K562 (cell line): ENCODE data around the gene RBPJ. TPM values are rescaled to one million over a fixed set of nuclear protein-coding genes. Genes with fewer than 3 reads are reported as not detected.

Experiments
- ATAC-seq: fragments of 200-7000 bp; cut with Tn5 transposase; 3 replicates; pipeline ENCODE4 v1.9.1; 2020; ENCODE audit warnings: moderate library complexity
- BruUV-seq: library from RNA; stranded (reverse); fragments of 400-500 nt; replicated peaks from 2 replicates; lab custom pipeline; 2021; lab: Mats Ljungman, UMichigan
- CTCF ChIA-PET: fragments of 300-600 bp; formaldehyde crosslinking; extraction: SDS; loops from one replicate; lab custom pipeline; 2021; ENCODE audit warnings: low intra/inter-chr PET ratio; lab: Yijun Ruan, JAX
- POLR2A ChIA-PET: fragments of 300-600, 350-650 bp; sonication (Branson Sonifier 250); formaldehyde crosslinking; extraction: SDS; loops from one replicate; lab custom pipeline; 2021; ENCODE audit warnings: antibody characterized with exemption, inconsistent platforms; lab: Yijun Ruan, JAX
- DNase-seq, 4 experiments: peaks; one replicate each; pipeline versions ENCODE4 v3.0.0 to v3.0.0-alpha.2; 2011 to 2018; ENCODE audit warnings: low spot score in 3 of 4, mixed read lengths in 3 of 4; ENCODE audit errors: extremely low read depth in 1 of 4
- FAIRE-seq: peaks from 2 replicates; lab custom pipeline; 2011; peaks lifted over from hg19 to GRCh38; lab: Jason Lieb, UNC
- H2AFZ ChIP-seq: 2 replicates; pipeline ENCODE4 v1.6.0; 2011; ENCODE audit warnings: low read depth, low read length, control low read depth, inconsistent platforms
- H3K27ac ChIP-seq: fragments of 200-600 bp; 3 replicates; pipeline ENCODE4 v1.8.0; 2011; ENCODE audit warnings: low read depth, mild to moderate bottlenecking, control low read depth, inconsistent platforms, low read length, moderate library complexity, mixed read lengths; ENCODE audit errors: extremely low read depth
- H3K27me3 ChIP-seq, 2 experiments: fragments of 300-600 bp in 1 of 2; 2 replicates in 1 of 2; 3 replicates in 1 of 2; pipeline versions ENCODE4 v1.6.0 to v1.8.0; 2011; ENCODE audit warnings: inconsistent platforms in 2 of 2, low read length in 2 of 2, mild to moderate bottlenecking in 1 of 2, mixed read lengths in 1 of 2, moderate library complexity in 1 of 2; ENCODE audit not compliant: control insufficient read depth in 2 of 2, insufficient read depth in 2 of 2
- H3K36me3 ChIP-seq: fragments of 300-600 bp; 3 replicates; pipeline ENCODE4 v1.8.0; 2011; ENCODE audit warnings: mild to moderate bottlenecking, low read length, inconsistent platforms; ENCODE audit not compliant: control insufficient read depth, insufficient read depth
- H3K4me1 ChIP-seq, 2 experiments: fragments of 200-600 bp in 1 of 2; replicated peaks in 1 of 2; 2 replicates in 1 of 2; 3 replicates in 1 of 2; pipeline versions ENCODE4 v1.5.1 to v1.8.0; 2011; ENCODE audit warnings: inconsistent platforms in 2 of 2, low read length in 2 of 2, mild to moderate bottlenecking in 1 of 2, mixed read lengths in 1 of 2, moderate library complexity in 1 of 2; ENCODE audit not compliant: control insufficient read depth in 2 of 2, insufficient read depth in 2 of 2
- H3K4me2 ChIP-seq: 2 replicates; pipeline ENCODE4 v1.6.1; 2011; ENCODE audit warnings: low read length, control low read depth, inconsistent platforms, mixed read lengths; ENCODE audit not compliant: insufficient read depth
- H3K4me3 ChIP-seq: fragments of 200-600 bp; sonication (generic), shearing (Covaris generic); 2 replicates; pipeline ENCODE4 v1.5.1; 2016; ENCODE audit warnings: control low read depth, inconsistent platforms
- H3K79me2 ChIP-seq: fragments of 200-600 bp; 3 replicates; pipeline ENCODE4 v1.8.0; 2011; ENCODE audit warnings: low read length, inconsistent platforms; ENCODE audit not compliant: control insufficient read depth, insufficient read depth
- H3K9ac ChIP-seq, 2 experiments: 2 replicates each; pipeline versions ENCODE4 v1.6.0 to v1.6.1; 2011; ENCODE audit warnings: low read depth in 2 of 2, low read length in 2 of 2, control low read depth in 1 of 2, inconsistent platforms in 1 of 2, mild to moderate bottlenecking in 1 of 2, mixed read lengths in 1 of 2; ENCODE audit not compliant: insufficient read depth in 1 of 2
- H3K9me1 ChIP-seq: one replicate; pipeline ENCODE4 v1.6.0; 2011; ENCODE audit warnings: inconsistent platforms, mild to moderate bottlenecking, low read length, moderate library complexity; ENCODE audit not compliant: control insufficient read depth, insufficient read depth
- H3K9me3 ChIP-seq: replicated peaks from 2 replicates; pipeline ENCODE4 v1.5.1; 2011; ENCODE audit warnings: low read depth, low read length, inconsistent platforms; ENCODE audit not compliant: control insufficient read depth, insufficient read depth
- H4K20me1 ChIP-seq: replicated peaks from 2 replicates; pipeline ENCODE4 v1.6.1; 2011; ENCODE audit warnings: low read length, inconsistent platforms, mixed read lengths; ENCODE audit not compliant: control insufficient read depth, insufficient read depth
- ADNP ChIP-seq: fragments of 200-800 bp; sonication (Bioruptor generic); IDR thresholded peaks from 2 replicates; pipeline ENCODE4 v1.6.1; 2016; ENCODE audit warnings: missing genetic modification characterization, missing compliant biosample characterization
- ARHGAP35 ChIP-seq: fragments of 450-650 bp; IDR thresholded peaks from 2 replicates; pipeline ENCODE4 v1.6.1; 2018; ENCODE audit not compliant: partially characterized antibody
- BCOR ChIP-seq: fragments of 450-650 bp; IDR thresholded peaks from 2 replicates; pipeline ENCODE4 v1.6.1; 2016
- MEF2D ChIP-seq: conservative IDR thresholded peaks from 2 replicates; pipeline ENCODE4 v1.6.1; 2016; ENCODE audit warnings: low read depth, missing genetic modification characterization, missing compliant biosample characterization
- PCBP1 ChIP-seq: fragments of 200-400 bp; formaldehyde crosslinking; IDR thresholded peaks from 2 replicates; pipeline ENCODE4 v1.6.1; 2018; ENCODE audit warnings: mild to moderate bottlenecking, low read depth, low read length; ENCODE audit not compliant: poor library complexity, severe bottlenecking
- PREB ChIP-seq: sonication (generic); formaldehyde crosslinking; IDR thresholded peaks from 2 replicates; pipeline ENCODE4 v1.8.1; 2023; ENCODE audit warnings: mild to moderate bottlenecking, missing genetic modification reagents
- RNF2 ChIP-seq: sonication (generic); IDR thresholded peaks from 2 replicates; pipeline ENCODE4 v1.6.1; 2016
- SMAD4 ChIP-seq: fragments of 250-450 bp; sonication (Bioruptor Pico); conservative IDR thresholded peaks from 2 replicates; pipeline ENCODE4 v1.8.0; 2021; ENCODE audit warnings: inconsistent platforms, mild to moderate bottlenecking, moderate library complexity
- SMARCB1 ChIP-seq: IDR thresholded peaks from 2 replicates; pipeline ENCODE4 v1.6.1; 2011; ENCODE audit warnings: improper control_type of control experiment, low read depth; ENCODE audit not compliant: insufficient read length
- TAF15 ChIP-seq: fragments of 200-400 bp; formaldehyde crosslinking; IDR thresholded peaks from 2 replicates; pipeline ENCODE4 v1.6.1; 2017; ENCODE audit warnings: mild to moderate bottlenecking, low read depth, low read length, moderate library complexity
- ZBTB1 ChIP-seq: sonication (generic); formaldehyde crosslinking; IDR thresholded peaks from 2 replicates; pipeline ENCODE4 v1.8.1; 2023; ENCODE audit warnings: missing genetic modification reagents, low read depth, mild to moderate bottlenecking, borderline replicate concordance
- ZNF780A ChIP-seq: fragments of 250-450 bp; sonication (Bioruptor Pico); IDR thresholded peaks from 2 replicates; pipeline ENCODE4 v1.5.0; 2021; ENCODE audit warnings: mild to moderate bottlenecking
- WGBS: fragments of 100-300 bp; shearing (Covaris generic); methylation state at CpG from one replicate; pipeline ENCODE4 v1.1.6; 2016; ENCODE audit warnings: low coverage, mixed read lengths; ENCODE audit not compliant: insufficient coverage; ENCODE audit errors: missing lambda C conversion rate; 5-methylcytosine and 5-hydroxymethylcytosine counted together
- in situ Hi-C: fragments of 300-500 bp; cut with MboI; formaldehyde crosslinking; loops from 4 replicates; pipeline ENCODE4 v1.15.0; 2018; ENCODE audit warnings: inconsistent platforms, mixed read lengths
- intact Hi-C: fragments of 100-400 bp; cut with micrococcal nuclease; formaldehyde crosslinking; loops from 2 replicates; pipeline ENCODE4 v1.14.2; 2022
- polyA plus RNA-seq, 8 experiments: library from polyadenylated mRNA; depleted of rRNA in 4 of 8; stranded (reverse) in 5 of 8; unstranded in 3 of 8; fragments of >200 nt; fragmentation: Nextera tagmentation in 2 of 8; fragmentation: Illumina TruSeq in 1 of 8; extraction: Ambion mirVana in 2 of 8; extraction: Trizol in 1 of 8; gene quantifications; 2 replicates each; pipeline versions ENCODE4 v1.2.1 to v1.2.3, GENCODE V29; 2011 to 2014; ENCODE audit warnings: inconsistent platforms in 1 of 8, missing spikeins in 1 of 8
- total RNA-seq, 7 experiments: library from RNA; depleted of rRNA in 6 of 7; stranded (reverse); fragments of >200 nt in 6 of 7; fragmentation: Illumina TruSeq in 2 of 7; extraction: Trizol in 2 of 7; gene quantifications; 2 replicates each; pipeline versions ENCODE4 v1.2.1 to v1.2.3, GENCODE V29; 2011 to 2021; ENCODE audit warnings: low replicate concordance in 1 of 7
- TF ChIP-seq, protein P1 (sequence below): fragments of 450-650 bp; formaldehyde crosslinking; conservative IDR thresholded peaks from 2 replicates; pipeline ENCODE4 v1.4.0; 2022; ENCODE audit warnings: mild to moderate bottlenecking, missing genetic modification characterization
- TF ChIP-seq, protein P2 (sequence below), 2 experiments: fragments of 450-650 bp in 1 of 2; IDR thresholded peaks; 2 replicates each; pipeline ENCODE4 v1.6.1; 2011 to 2017; ENCODE audit warnings: low read depth in 2 of 2, antibody characterized with exemption in 1 of 2, borderline replicate concordance in 1 of 2, low read length in 1 of 2, mild to moderate bottlenecking in 1 of 2, mixed read lengths in 1 of 2; ENCODE audit not compliant: control insufficient read depth in 1 of 2
- TF ChIP-seq, protein P3 (sequence below): fragments of 450-650 bp; IDR thresholded peaks from 2 replicates; pipeline ENCODE4 v1.7.1; 2018; ENCODE audit warnings: mild to moderate bottlenecking, low read depth; ENCODE audit not compliant: partially characterized antibody

RBPJ gene
- total and polyA plus RNA-seq, 9 of the 15 experiments (the other 6 are each of a cell fraction or from before 2014, with no cell fraction given) = 17.2 to 49.4 (median 33.8) TPM

DNA sequence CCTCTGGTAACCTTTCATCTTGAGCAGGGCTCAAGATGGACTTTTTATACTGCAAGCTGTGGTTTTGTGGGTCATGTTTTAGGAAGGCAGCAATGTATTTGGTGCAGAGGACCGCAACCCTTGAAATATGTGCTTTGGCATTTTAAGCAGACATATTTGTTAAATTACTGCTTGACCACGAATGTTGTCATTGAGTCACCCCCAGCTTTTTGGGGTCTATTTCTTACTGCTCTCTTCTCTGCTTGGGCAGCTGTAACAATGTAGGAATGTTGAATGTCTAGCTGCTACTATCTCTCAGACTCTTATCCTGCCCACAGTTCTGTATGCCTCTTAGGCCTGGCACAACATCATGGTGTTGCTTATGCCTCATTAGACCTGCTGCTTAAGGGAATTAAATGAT is 6.0 kb downstream of the RBPJ start:
- CTCF ChIA-PET = no interaction called here
- Histone ChIP-seq H3K27ac (no peak overlapping the region), H3K4me2 (no peak overlapping the region), H3K4me3 (no peak overlapping the region), H3K9ac (no peak overlapping the region), H3K79me2 (peaks cover 97% of the 10 kb centered on the region), H3K36me3 (no peaks in the 10 kb centered on the region), H3K9me3 (no peaks in the 10 kb centered on the region), H3K9me1 (no peaks in the 10 kb centered on the region), H2AFZ (no peak overlapping the region), H4K20me1 (peaks cover 45% of the 10 kb centered on the region), H3K4me1 (peaks cover 8 to 22% of the 10 kb centered on the region in 2 experiments; a peak in 4 of 5 replicates), H3K27me3 (no peaks in the 10 kb centered on the region)
- no peak for ATAC-seq
- FAIRE-seq = no peak
- WGBS = 53% methylated on average over 2 of the region's 2 CpGs
- intact Hi-C loops = loop anchor here (5.0 to 10.0 kb wide), 3 partner anchors 244 to 688 kb away; no protein-coding TSS in a partner anchor
- in situ Hi-C loops = no loop called here
- DNase-seq = no peak
- POLR2A ChIA-PET = no interaction called here
- BruUV-seq = no TSS peak
- TF ChIP-seq SMAD4 (CRISPR knock-in tag) = no peak
- TF ChIP-seq ARHGAP35 = no peak
- TF ChIP-seq RNF2 = no peak
- TF ChIP-seq, protein P1, sequence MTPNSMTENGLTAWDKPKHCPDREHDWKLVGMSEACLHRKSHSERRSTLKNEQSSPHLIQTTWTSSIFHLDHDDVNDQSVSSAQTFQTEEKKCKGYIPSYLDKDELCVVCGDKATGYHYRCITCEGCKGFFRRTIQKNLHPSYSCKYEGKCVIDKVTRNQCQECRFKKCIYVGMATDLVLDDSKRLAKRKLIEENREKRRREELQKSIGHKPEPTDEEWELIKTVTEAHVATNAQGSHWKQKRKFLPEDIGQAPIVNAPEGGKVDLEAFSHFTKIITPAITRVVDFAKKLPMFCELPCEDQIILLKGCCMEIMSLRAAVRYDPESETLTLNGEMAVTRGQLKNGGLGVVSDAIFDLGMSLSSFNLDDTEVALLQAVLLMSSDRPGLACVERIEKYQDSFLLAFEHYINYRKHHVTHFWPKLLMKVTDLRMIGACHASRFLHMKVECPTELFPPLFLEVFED (CRISPR knock-in tag) = no peak
- TF ChIP-seq, protein P2, sequence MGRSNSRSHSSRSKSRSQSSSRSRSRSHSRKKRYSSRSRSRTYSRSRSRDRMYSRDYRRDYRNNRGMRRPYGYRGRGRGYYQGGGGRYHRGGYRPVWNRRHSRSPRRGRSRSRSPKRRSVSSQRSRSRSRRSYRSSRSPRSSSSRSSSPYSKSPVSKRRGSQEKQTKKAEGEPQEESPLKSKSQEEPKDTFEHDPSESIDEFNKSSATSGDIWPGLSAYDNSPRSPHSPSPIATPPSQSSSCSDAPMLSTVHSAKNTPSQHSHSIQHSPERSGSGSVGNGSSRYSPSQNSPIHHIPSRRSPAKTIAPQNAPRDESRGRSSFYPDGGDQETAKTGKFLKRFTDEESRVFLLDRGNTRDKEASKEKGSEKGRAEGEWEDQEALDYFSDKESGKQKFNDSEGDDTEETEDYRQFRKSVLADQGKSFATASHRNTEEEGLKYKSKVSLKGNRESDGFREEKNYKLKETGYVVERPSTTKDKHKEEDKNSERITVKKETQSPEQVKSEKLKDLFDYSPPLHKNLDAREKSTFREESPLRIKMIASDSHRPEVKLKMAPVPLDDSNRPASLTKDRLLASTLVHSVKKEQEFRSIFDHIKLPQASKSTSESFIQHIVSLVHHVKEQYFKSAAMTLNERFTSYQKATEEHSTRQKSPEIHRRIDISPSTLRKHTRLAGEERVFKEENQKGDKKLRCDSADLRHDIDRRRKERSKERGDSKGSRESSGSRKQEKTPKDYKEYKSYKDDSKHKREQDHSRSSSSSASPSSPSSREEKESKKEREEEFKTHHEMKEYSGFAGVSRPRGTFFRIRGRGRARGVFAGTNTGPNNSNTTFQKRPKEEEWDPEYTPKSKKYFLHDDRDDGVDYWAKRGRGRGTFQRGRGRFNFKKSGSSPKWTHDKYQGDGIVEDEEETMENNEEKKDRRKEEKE (IDR thresholded peaks at IDR 0.05; ENCODE audit: borderline replicate concordance in 1 of 2, control insufficient read depth in 1 of 2, low read depth in 2 of 2, low read length in 1 of 2) = no peak
- TF ChIP-seq, protein P3, sequence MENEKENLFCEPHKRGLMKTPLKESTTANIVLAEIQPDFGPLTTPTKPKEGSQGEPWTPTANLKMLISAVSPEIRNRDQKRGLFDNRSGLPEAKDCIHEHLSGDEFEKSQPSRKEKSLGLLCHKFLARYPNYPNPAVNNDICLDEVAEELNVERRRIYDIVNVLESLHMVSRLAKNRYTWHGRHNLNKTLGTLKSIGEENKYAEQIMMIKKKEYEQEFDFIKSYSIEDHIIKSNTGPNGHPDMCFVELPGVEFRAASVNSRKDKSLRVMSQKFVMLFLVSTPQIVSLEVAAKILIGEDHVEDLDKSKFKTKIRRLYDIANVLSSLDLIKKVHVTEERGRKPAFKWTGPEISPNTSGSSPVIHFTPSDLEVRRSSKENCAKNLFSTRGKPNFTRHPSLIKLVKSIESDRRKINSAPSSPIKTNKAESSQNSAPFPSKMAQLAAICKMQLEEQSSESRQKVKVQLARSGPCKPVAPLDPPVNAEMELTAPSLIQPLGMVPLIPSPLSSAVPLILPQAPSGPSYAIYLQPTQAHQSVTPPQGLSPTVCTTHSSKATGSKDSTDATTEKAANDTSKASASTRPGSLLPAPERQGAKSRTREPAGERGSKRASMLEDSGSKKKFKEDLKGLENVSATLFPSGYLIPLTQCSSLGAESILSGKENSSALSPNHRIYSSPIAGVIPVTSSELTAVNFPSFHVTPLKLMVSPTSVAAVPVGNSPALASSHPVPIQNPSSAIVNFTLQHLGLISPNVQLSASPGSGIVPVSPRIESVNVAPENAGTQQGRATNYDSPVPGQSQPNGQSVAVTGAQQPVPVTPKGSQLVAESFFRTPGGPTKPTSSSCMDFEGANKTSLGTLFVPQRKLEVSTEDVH = no peak
- no peak for TF ChIP-seq PCBP1
- TF ChIP-seq TAF15 = no peak
- no peak for TF ChIP-seq SMARCB1
- TF ChIP-seq PREB (CRISPR knock-in tag) = no peak
- no peak for TF ChIP-seq BCOR
- no peak for TF ChIP-seq ZNF780A (CRISPR knock-in tag)
- TF ChIP-seq ADNP (tag) = no peak
- no peak for TF ChIP-seq MEF2D (tag)
- no peak for TF ChIP-seq ZBTB1 (CRISPR knock-in tag)
